ENCODE data around the gene SPINK14. TPM values are rescaled to one million over a fixed set of nuclear protein-coding genes. Genes with fewer than 3 reads are reported as not detected.

SPINK14 gene
- total and polyA plus RNA-seq, 4 donors, result not detected

- Histone ChIP-seq H3K4me3 (no peak overlapping the region), H3K4me1 (ENCODE audit: control insufficient read depth in 5 of 5, insufficient read depth in 5 of 5, low read length in 5 of 5) (no peaks in the 10 kb centered on the region), H3K9me3 (ENCODE audit: control insufficient read depth in 4 of 4, insufficient read depth in 3 of 4, low read length in 3 of 4) (peaks cover 0 to 2% (median 0%) of the 10 kb centered on the region in 4 donors), H3K27me3 (ENCODE audit: control insufficient read depth in 3 of 3, insufficient read depth in 3 of 3, low read length in 2 of 3) (no peaks in the 10 kb centered on the region), H3K36me3 (ENCODE audit: control insufficient read depth in 4 of 4, insufficient read depth in 4 of 4, low read length in 4 of 4) (no peaks in the 10 kb centered on the region), H3K9ac (ENCODE audit: insufficient read depth in 1 of 2, low read length in 2 of 2) (no peak overlapping the region), H3K27ac (ENCODE audit: low read depth in 1 of 2, low read length in 1 of 2) (no peak overlapping the region)
- DNase-seq (peak in 2 of 3 donors; percentile 71 to 82), ATAC-seq (ENCODE audit: insufficient read depth, low FRiP score) (peak; percentile 77)
- 35 to 40% methylated on average over 3 of the region's 3 CpGs for WGBS, 2 donors
- TF ChIP-seq CTCF (IDR thresholded peaks at IDR 0.05; ENCODE audit: control extremely low read depth, extremely low read depth), result peak; percentile 47
Observed at GRCh38 chr5:148179234-148179824, 11.0 kb downstream of the SPINK14 start.

- Histone ChIP-seq H3K9me3 (ENCODE audit: control insufficient read depth in 4 of 4, insufficient read depth in 3 of 4, low read length in 3 of 4) (no peaks in the 10 kb centered on the region), H3K9ac (ENCODE audit: insufficient read depth in 1 of 2, low read length in 2 of 2) (no peak overlapping the region), H3K27ac (ENCODE audit: low read depth in 1 of 2, low read length in 1 of 2) (no peak overlapping the region), H3K36me3 (ENCODE audit: control insufficient read depth in 4 of 4, insufficient read depth in 4 of 4, low read length in 4 of 4) (no peaks in the 10 kb centered on the region), H3K4me1 (ENCODE audit: control insufficient read depth in 5 of 5, insufficient read depth in 5 of 5, low read length in 5 of 5) (no peaks in the 10 kb centered on the region), H3K27me3 (ENCODE audit: control insufficient read depth in 3 of 3, insufficient read depth in 3 of 3, low read length in 2 of 3) (peaks cover 0 to 3% (median 0%) of the 10 kb centered on the region in 3 donors), H3K4me3 (no peak overlapping the region)
- no peak for TF ChIP-seq CTCF (IDR thresholded peaks at IDR 0.05; ENCODE audit: control extremely low read depth, extremely low read depth)
- DNase-seq (peak in 1 of 3 donors; percentile 11), ATAC-seq (ENCODE audit: insufficient read depth, low FRiP score) (peak; percentile 83)
- WGBS, 2 donors, result 38 to 49% methylated on average over 3 of the region's 3 CpGs
Observed at GRCh38 chr5:148186248-148187003, 18.1 kb downstream of the SPINK14 start.

GRCh38 chr5:148191010-148191409, 22.7 kb downstream of the SPINK14 start:
- no peaks in the 10 kb centered on the region for H3K9me3 ChIP-seq (ENCODE audit: control insufficient read depth in 4 of 4, insufficient read depth in 3 of 4, low read length in 3 of 4)
- no peak overlapping the region for H3K27ac ChIP-seq (ENCODE audit: low read depth in 1 of 2, low read length in 1 of 2)
- H3K4me3 ChIP-seq, result no peak overlapping the region
- ATAC-seq (ENCODE audit: insufficient read depth, low FRiP score), result no peak
- no peak for TF ChIP-seq CTCF (IDR thresholded peaks at IDR 0.05; ENCODE audit: control extremely low read depth, extremely low read depth)
- no peak for DNase-seq
- H3K36me3 ChIP-seq (ENCODE audit: control insufficient read depth in 4 of 4, insufficient read depth in 4 of 4, low read length in 4 of 4), result no peaks in the 10 kb centered on the region
- H3K9ac ChIP-seq (ENCODE audit: insufficient read depth in 1 of 2, low read length in 2 of 2), result no peak overlapping the region
- H3K4me1 ChIP-seq (ENCODE audit: control insufficient read depth in 5 of 5, insufficient read depth in 5 of 5, low read length in 5 of 5), result no peaks in the 10 kb centered on the region
- H3K27me3 ChIP-seq (ENCODE audit: control insufficient read depth in 3 of 3, insufficient read depth in 3 of 3, low read length in 2 of 3), result peaks cover 0 to 3% (median 0%) of the 10 kb centered on the region in 3 donors
- WGBS, 2 donors, result 66 to 73% methylated on average over 1 of the region's 1 CpG
